SU-DHL-6 (cell line): ENCODE measurements around the gene KLRB1.
"Not testable (repeated sequence)": the region's sequence is repeated elsewhere in the genome, so short reads cannot be mapped to it uniquely, and the experiment has no call there.

Experiments
- H2AFZ ChIP-seq: fragments of 200-600 bp; sonication (generic); 2 replicates; pipeline ENCODE4 v1.6.1; 2014; ENCODE audit warnings: low read depth, mild to moderate bottlenecking, moderate library complexity, mixed read lengths, antibody characterized with exemption, low read length; ENCODE audit not compliant: severe bottlenecking
- H3F3A ChIP-seq: fragments of 200-600 bp; shearing (Covaris generic); 2 replicates; pipeline ENCODE4 v1.6.0; 2016; ENCODE audit warnings: antibody characterized with exemption, mild to moderate bottlenecking; ENCODE audit not compliant: insufficient read depth
- H3K27ac ChIP-seq: fragments of 200-600 bp; sonication (generic); 2 replicates; pipeline ENCODE4 v1.5.1; 2016; ENCODE audit warnings: low read depth, mild to moderate bottlenecking, low read length, moderate library complexity, mixed read lengths
- H3K27me3 ChIP-seq: fragments of 200-600 bp; sonication (generic), shearing (Covaris generic); 2 replicates; pipeline ENCODE4 v1.6.0; 2014; ENCODE audit warnings: mild to moderate bottlenecking, low read length
- H3K36me3 ChIP-seq: fragments of 200-600 bp; sonication (generic); 2 replicates; pipeline ENCODE4 v1.6.1; 2014; ENCODE audit warnings: mild to moderate bottlenecking, low read length, mixed read lengths
- H3K4me2 ChIP-seq: fragments of 300-600, 200-600 bp; shearing (Covaris generic), sonication (generic); 2 replicates; pipeline ENCODE4 v1.6.0; 2014; ENCODE audit warnings: low read length, low read depth, mild to moderate bottlenecking; ENCODE audit not compliant: poor library complexity, severe bottlenecking
- H3K4me3 ChIP-seq: fragments of 200-600 bp; sonication (generic); 2 replicates; pipeline ENCODE4 v1.5.1; 2014; ENCODE audit warnings: antibody characterized with exemption, low read length, mild to moderate bottlenecking, mixed read lengths; ENCODE audit not compliant: insufficient read depth, poor library complexity, severe bottlenecking
- H3K79me2 ChIP-seq: fragments of 200-600 bp; sonication (generic); 2 replicates; pipeline ENCODE4 v1.6.1; 2014; ENCODE audit warnings: mild to moderate bottlenecking, low read length, moderate library complexity; ENCODE audit not compliant: insufficient read depth
- H3K9ac ChIP-seq: fragments of 200-600 bp; sonication (generic); 2 replicates; pipeline ENCODE4 v1.7.0; 2014; ENCODE audit warnings: mild to moderate bottlenecking, low read length
- H3K9me2 ChIP-seq: fragments of 200-600 bp; sonication (generic); replicated peaks from 2 replicates; pipeline ENCODE4 v1.6.1; 2014; ENCODE audit warnings: low read length; ENCODE audit not compliant: insufficient read depth
- H3K9me3 ChIP-seq: fragments of 200-600 bp; sonication (generic); 2 replicates; pipeline ENCODE4 v1.6.1; 2014; ENCODE audit warnings: low read length, mixed read lengths; ENCODE audit not compliant: insufficient read depth
- H4K20me1 ChIP-seq: fragments of 200-600 bp; sonication (generic); 2 replicates; pipeline ENCODE4 v1.6.1; 2014; ENCODE audit warnings: low read depth, mild to moderate bottlenecking, antibody characterized with exemption, low read length, moderate library complexity, mixed read lengths
- EZH2phosphoT487 ChIP-seq: fragments of 200-600 bp; sonication (generic), shearing (Covaris generic); conservative IDR thresholded peaks from 2 replicates; pipeline ENCODE4 v1.6.1; 2018; ENCODE audit warnings: mild to moderate bottlenecking, antibody characterized with exemption, low read length, moderate library complexity, mixed read lengths
- TF ChIP-seq, protein P1 (sequence below): fragments of 200-600 bp; sonication (generic); IDR thresholded peaks from one replicate; pipeline ENCODE4 v1.5.1; 2017; ENCODE audit warnings: antibody characterized with exemption, mild to moderate bottlenecking, low read length, moderate library complexity; ENCODE audit not compliant: insufficient read depth, poor library complexity, severe bottlenecking

The KLRB1 gene

GRCh38 chr12:9626291-9626690 lies 18.6 kb upstream of the KLRB1 start:
- Histone ChIP-seq H4K20me1 (no peaks in the 10 kb centered on the region), H3K36me3 (no peaks in the 10 kb centered on the region), H3F3A (no peaks in the 10 kb centered on the region), H3K4me3 (no peak overlapping the region), H3K27ac (no peak overlapping the region), H3K79me2 (no peaks in the 10 kb centered on the region), H3K27me3 (no peaks in the 10 kb centered on the region), H2AFZ (no peak overlapping the region), H3K4me2 (no peak overlapping the region), H3K9me3 (no peaks in the 10 kb centered on the region), H3K9me2 (no peaks in the 10 kb centered on the region), H3K9ac (no peak overlapping the region)
- TF ChIP-seq, protein P1, sequence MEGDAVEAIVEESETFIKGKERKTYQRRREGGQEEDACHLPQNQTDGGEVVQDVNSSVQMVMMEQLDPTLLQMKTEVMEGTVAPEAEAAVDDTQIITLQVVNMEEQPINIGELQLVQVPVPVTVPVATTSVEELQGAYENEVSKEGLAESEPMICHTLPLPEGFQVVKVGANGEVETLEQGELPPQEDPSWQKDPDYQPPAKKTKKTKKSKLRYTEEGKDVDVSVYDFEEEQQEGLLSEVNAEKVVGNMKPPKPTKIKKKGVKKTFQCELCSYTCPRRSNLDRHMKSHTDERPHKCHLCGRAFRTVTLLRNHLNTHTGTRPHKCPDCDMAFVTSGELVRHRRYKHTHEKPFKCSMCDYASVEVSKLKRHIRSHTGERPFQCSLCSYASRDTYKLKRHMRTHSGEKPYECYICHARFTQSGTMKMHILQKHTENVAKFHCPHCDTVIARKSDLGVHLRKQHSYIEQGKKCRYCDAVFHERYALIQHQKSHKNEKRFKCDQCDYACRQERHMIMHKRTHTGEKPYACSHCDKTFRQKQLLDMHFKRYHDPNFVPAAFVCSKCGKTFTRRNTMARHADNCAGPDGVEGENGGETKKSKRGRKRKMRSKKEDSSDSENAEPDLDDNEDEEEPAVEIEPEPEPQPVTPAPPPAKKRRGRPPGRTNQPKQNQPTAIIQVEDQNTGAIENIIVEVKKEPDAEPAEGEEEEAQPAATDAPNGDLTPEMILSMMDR: no peak
- no peak for TF ChIP-seq EZH2phosphoT487

DNA sequence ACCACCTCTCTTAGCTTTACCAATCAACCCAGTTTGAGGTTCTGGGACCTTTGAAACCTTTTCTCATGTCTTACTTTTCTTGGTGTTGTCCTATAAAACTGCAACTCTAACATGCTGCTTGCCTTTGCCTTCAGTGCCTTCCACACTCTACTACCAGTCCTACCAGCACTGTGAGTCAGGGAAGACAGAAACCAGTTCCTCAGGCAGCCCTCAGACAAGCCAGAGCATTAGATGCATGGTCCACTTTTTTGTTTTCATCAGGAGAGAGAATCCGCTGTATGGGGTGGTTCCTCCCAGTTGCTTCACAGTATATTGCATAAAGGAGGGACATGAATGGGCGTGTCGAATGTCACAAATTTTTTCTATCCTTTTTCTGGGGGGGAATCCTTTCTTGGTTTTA lies 17.3 kb upstream of the KLRB1 start:
- no peaks in the 10 kb centered on the region for H4K20me1 ChIP-seq
- no peak overlapping the region for H3K4me3 ChIP-seq
- no peaks in the 10 kb centered on the region for H3K9me3 ChIP-seq
- no peaks in the 10 kb centered on the region for H3K27me3 ChIP-seq
- no peak overlapping the region for H3K4me2 ChIP-seq
- H3K9ac ChIP-seq: no peak overlapping the region
- H3K79me2 ChIP-seq: no peaks in the 10 kb centered on the region
- no peaks in the 10 kb centered on the region for H3K36me3 ChIP-seq
- no peaks in the 10 kb centered on the region for H3F3A ChIP-seq
- H3K9me2 ChIP-seq: no peaks in the 10 kb centered on the region
- H2AFZ ChIP-seq: no peak overlapping the region
- TF ChIP-seq, protein P1: no peak
- no peak for TF ChIP-seq EZH2phosphoT487
- no peak overlapping the region for H3K27ac ChIP-seq

DNA sequence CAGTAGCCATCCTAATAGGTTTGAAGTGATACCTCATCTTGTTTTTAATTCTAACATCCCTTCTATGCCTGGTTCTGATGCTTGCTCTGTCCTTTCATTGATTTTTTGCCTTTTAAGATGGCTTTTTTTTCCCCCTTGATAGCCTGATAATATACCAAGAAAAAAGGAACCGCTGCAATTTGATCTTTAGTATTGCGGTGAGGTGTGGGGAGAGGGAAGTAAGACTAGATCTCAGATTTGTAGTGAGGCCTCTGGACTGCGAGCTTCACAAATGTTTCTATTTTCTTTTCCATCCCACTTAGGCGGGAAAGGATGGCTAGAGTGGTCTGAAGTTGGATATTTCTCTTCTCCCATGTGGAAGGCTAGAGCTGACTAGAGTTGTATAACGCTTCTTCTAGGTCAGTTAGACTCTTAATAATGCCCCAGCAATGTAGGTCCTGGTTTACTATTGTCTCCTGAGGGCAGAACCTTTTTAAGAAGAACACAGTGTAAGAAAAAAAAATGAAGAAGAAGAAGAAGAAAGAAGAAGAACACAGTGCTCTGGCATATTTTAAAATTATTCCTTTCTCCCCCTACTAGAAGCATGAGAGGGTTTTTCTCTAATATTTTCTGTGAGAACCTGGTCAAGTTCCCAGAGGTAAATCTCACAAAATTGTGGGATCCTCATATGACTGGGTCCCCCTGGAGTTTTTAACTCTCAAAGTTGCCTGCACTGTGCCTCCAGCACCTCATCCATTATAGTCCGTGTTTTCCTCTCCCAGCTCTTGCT lies 11.9 kb upstream of the KLRB1 start:
- Histone ChIP-seq H4K20me1 (no peaks in the 10 kb centered on the region), H3K36me3 (no peaks in the 10 kb centered on the region), H3K4me2 (no peak overlapping the region), H3K4me3 (no peak overlapping the region), H2AFZ (no peak overlapping the region), H3K27me3 (no peaks in the 10 kb centered on the region), H3K9me2 (no peaks in the 10 kb centered on the region), H3K9ac (no peak overlapping the region), H3K27ac (no peak overlapping the region), H3K9me3 (no peaks in the 10 kb centered on the region), H3K79me2 (no peaks in the 10 kb centered on the region), H3F3A (0 out of 2 replicates have a peak, but pooled peaks cover 6% of the 10 kb centered on the region)
- TF ChIP-seq EZH2phosphoT487: no peak
- TF ChIP-seq, protein P1: no peak

- not testable (repeated sequence) for H3K9ac ChIP-seq, H4K20me1 ChIP-seq, H3K79me2 ChIP-seq, H2AFZ ChIP-seq, H3K9me3 ChIP-seq, H3K36me3 ChIP-seq, H3K4me2 ChIP-seq, H3F3A ChIP-seq, H3K9me2 ChIP-seq, H3K27ac ChIP-seq, H3K4me3 ChIP-seq, H3K27me3 ChIP-seq
Measured at GRCh38 chr12:9618906-9619305, 11.2 kb upstream of the KLRB1 start.
